ENCODE data around the gene SLCO4C1. TPM values are rescaled to one million over a fixed set of nuclear protein-coding genes. Genes with fewer than 3 reads are reported as not detected.

SLCO4C1 gene
- total RNA-seq, 1 donor from 2014 or later = under 0.01 TPM

GRCh38 chr5:102231693-102232619, 64.1 kb downstream of the SLCO4C1 start:
- Histone ChIP-seq H3K36me3 (ENCODE audit: control insufficient read depth, insufficient read depth, low read length) (no peaks in the 10 kb centered on the region), H3K27me3 (ENCODE audit: control insufficient read depth, insufficient read depth, low read length) (no peaks in the 10 kb centered on the region), H3K4me3 (ENCODE audit: low read depth, low read length) (no peak overlapping the region)
- FAIRE-seq (no peak), DNase-seq (ENCODE audit: low read depth) (no peak)
- TF ChIP-seq CTCF (IDR thresholded peaks at IDR 0.05; ENCODE audit: insufficient read depth, low read length, severe bottlenecking) = no peak

GRCh38 chr5:102229685-102230084, 66.4 kb downstream of the SLCO4C1 start:
- Histone ChIP-seq H3K4me3 (ENCODE audit: low read depth, low read length) (no peak overlapping the region), H3K36me3 (ENCODE audit: control insufficient read depth, insufficient read depth, low read length) (no peaks in the 10 kb centered on the region), H3K27me3 (ENCODE audit: control insufficient read depth, insufficient read depth, low read length) (no peaks in the 10 kb centered on the region)
- no peak for TF ChIP-seq CTCF (IDR thresholded peaks at IDR 0.05; ENCODE audit: insufficient read depth, low read length, severe bottlenecking)
- no peak for DNase-seq (ENCODE audit: low read depth)
- FAIRE-seq = no peak

- FAIRE-seq (no peak), DNase-seq (ENCODE audit: low read depth) (peak; percentile 30)
- Histone ChIP-seq H3K27me3 (ENCODE audit: control insufficient read depth, insufficient read depth, low read length) (no peaks in the 10 kb centered on the region), H3K36me3 (ENCODE audit: control insufficient read depth, insufficient read depth, low read length) (no peaks in the 10 kb centered on the region), H3K4me3 (ENCODE audit: low read depth, low read length) (no peak overlapping the region)
- TF ChIP-seq CTCF (IDR thresholded peaks at IDR 0.05; ENCODE audit: insufficient read depth, low read length, severe bottlenecking) = no peak
Observed at GRCh38 chr5:102226321-102226720, 69.8 kb downstream of the SLCO4C1 start.

- Histone ChIP-seq H3K36me3 (ENCODE audit: control insufficient read depth, insufficient read depth, low read length) (no peaks in the 10 kb centered on the region), H3K4me3 (ENCODE audit: low read depth, low read length) (no peak overlapping the region), H3K27me3 (ENCODE audit: control insufficient read depth, insufficient read depth, low read length) (no peaks in the 10 kb centered on the region)
- FAIRE-seq (no peak), DNase-seq (ENCODE audit: low read depth) (peak; percentile 53)
- TF ChIP-seq CTCF (IDR thresholded peaks at IDR 0.05; ENCODE audit: insufficient read depth, low read length, severe bottlenecking) = peak; percentile 48
Observed at GRCh38 chr5:102223542-102224477, 72.3 kb downstream of the SLCO4C1 start.

GRCh38 chr5:102222772-102223171, 73.3 kb downstream of the SLCO4C1 start:
- FAIRE-seq (no peak), DNase-seq (ENCODE audit: low read depth) (no peak)
- Histone ChIP-seq H3K36me3 (ENCODE audit: control insufficient read depth, insufficient read depth, low read length) (no peaks in the 10 kb centered on the region), H3K27me3 (ENCODE audit: control insufficient read depth, insufficient read depth, low read length) (no peaks in the 10 kb centered on the region), H3K4me3 (ENCODE audit: low read depth, low read length) (no peak overlapping the region)
- no peak for TF ChIP-seq CTCF (IDR thresholded peaks at IDR 0.05; ENCODE audit: insufficient read depth, low read length, severe bottlenecking)
